Muscle layer of duodenum (tissue), 2 donors: Measurements from ENCODE around the gene POLRMT.

ENCODE experiments used
- H3K27ac ChIP-seq: one replicate; pipeline ENCODE4 v1.7.0; 2013; ENCODE audit warnings: mild to moderate bottlenecking, low read length
- H3K27me3 ChIP-seq: one replicate; pipeline ENCODE4 v1.7.0; 2013; ENCODE audit warnings: low read depth, mild to moderate bottlenecking, control low read depth, low read length
- H3K36me3 ChIP-seq, 2 donors: one replicate each; pipeline ENCODE4 v1.7.0; 2013; ENCODE audit warnings: low read length in 2 of 2, control low read depth in 1 of 2, mild to moderate bottlenecking in 1 of 2; ENCODE audit not compliant: insufficient read depth in 2 of 2, control insufficient read depth in 1 of 2
- H3K4me1 ChIP-seq, 2 donors: one replicate each; pipeline ENCODE4 v1.7.0; 2013; ENCODE audit warnings: low read length in 2 of 2, mild to moderate bottlenecking in 2 of 2, control low read depth in 1 of 2, moderate library complexity in 1 of 2; ENCODE audit not compliant: insufficient read depth in 2 of 2, control insufficient read depth in 1 of 2
- H3K4me3 ChIP-seq, 2 donors: one replicate each; pipeline ENCODE4 v1.7.0; 2013; ENCODE audit warnings: low read length in 2 of 2, low read depth in 1 of 2, mild to moderate bottlenecking in 1 of 2
- H3K9me3 ChIP-seq, 2 donors: one replicate each; pipeline ENCODE4 v1.7.0; 2013; ENCODE audit warnings: low read length in 2 of 2, control low read depth in 1 of 2, mild to moderate bottlenecking in 1 of 2; ENCODE audit not compliant: control insufficient read depth in 1 of 2
- donor health status: healthy.

Gene POLRMT

GRCh38 chr19:662207-662961 is 29.0 kb upstream of the POLRMT start:
- H3K36me3 ChIP-seq = peaks cover 0 to 3% of the 10 kb centered on the region in 2 donors
- H3K4me1 ChIP-seq = peaks cover 7 to 62% of the 10 kb centered on the region in 2 donors
- H3K9me3 ChIP-seq = no peaks in the 10 kb centered on the region
- H3K27ac ChIP-seq = peak overlapping the region; percentile 63
- H3K4me3 ChIP-seq = peak overlapping the region; percentile 64 to 96
- H3K27me3 ChIP-seq = no peaks in the 10 kb centered on the region

GRCh38 chr19:661427-662196 is 28.3 kb upstream of the POLRMT start:
- peak overlapping the region; percentile 63 for H3K27ac ChIP-seq
- peaks cover 7 to 65% of the 10 kb centered on the region in 2 donors for H3K4me1 ChIP-seq
- no peaks in the 10 kb centered on the region for H3K27me3 ChIP-seq
- no peaks in the 10 kb centered on the region for H3K9me3 ChIP-seq
- H3K36me3 ChIP-seq = peaks cover 0 to 5% of the 10 kb centered on the region in 2 donors
- peak overlapping the region; percentile 64 to 96 for H3K4me3 ChIP-seq

- Histone ChIP-seq H3K27ac (peak overlapping the region; percentile 63), H3K4me1 (peaks cover 7 to 65% of the 10 kb centered on the region in 2 donors), H3K9me3 (no peaks in the 10 kb centered on the region), H3K27me3 (no peaks in the 10 kb centered on the region), H3K4me3 (peak overlapping the region; percentile 64 to 96), H3K36me3 (peaks cover 0 to 5% of the 10 kb centered on the region in 2 donors)
These were observed 27.6 kb upstream of the POLRMT start for GRCh38 chr19:660793-661426.

- no peak overlapping the region for H3K4me3 ChIP-seq
- H3K9me3 ChIP-seq = no peaks in the 10 kb centered on the region
- H3K4me1 ChIP-seq = peaks cover 3 to 55% of the 10 kb centered on the region in 2 donors
- peaks cover 0 to 5% of the 10 kb centered on the region in 2 donors for H3K36me3 ChIP-seq
- H3K27me3 ChIP-seq = no peaks in the 10 kb centered on the region
- no peak overlapping the region for H3K27ac ChIP-seq
These were observed 25.8 kb upstream of the POLRMT start for GRCh38 chr19:658916-659839.

GRCh38 chr19:658059-658839 is 24.9 kb upstream of the POLRMT start:
- Histone ChIP-seq H3K27me3 (no peaks in the 10 kb centered on the region), H3K4me3 (no peak overlapping the region), H3K27ac (no peak overlapping the region), H3K36me3 (peaks cover 0 to 10% of the 10 kb centered on the region in 2 donors), H3K4me1 (peaks cover 0 to 48% of the 10 kb centered on the region in 2 donors), H3K9me3 (no peaks in the 10 kb centered on the region)

DNA sequence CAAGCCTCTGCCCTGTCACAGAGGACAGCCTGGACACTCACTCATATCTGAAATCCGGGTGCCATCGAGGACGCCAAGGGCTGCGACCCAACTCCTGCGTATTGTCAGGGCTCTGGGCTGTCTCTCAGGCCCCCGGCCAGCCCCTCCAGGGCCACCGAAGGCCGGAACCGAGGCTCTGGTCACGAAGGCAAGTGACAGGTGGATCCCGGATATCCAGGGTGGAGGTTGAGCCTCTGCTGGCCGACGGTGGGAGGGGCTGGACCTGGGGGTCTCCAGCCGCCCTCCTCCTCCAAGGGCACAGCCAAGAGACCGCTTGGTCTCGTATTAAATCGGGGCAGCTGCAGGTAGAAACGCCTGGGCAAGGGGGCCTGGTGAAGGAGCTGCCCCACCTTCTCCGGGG is 24.3 kb upstream of the POLRMT start:
- Histone ChIP-seq H3K4me1 (peaks cover 0 to 48% of the 10 kb centered on the region in 2 donors), H3K27me3 (no peaks in the 10 kb centered on the region), H3K4me3 (no peak overlapping the region), H3K27ac (no peak overlapping the region), H3K36me3 (peaks cover 0 to 17% of the 10 kb centered on the region in 2 donors), H3K9me3 (no peaks in the 10 kb centered on the region)

GRCh38 chr19:656751-657559 is 23.6 kb upstream of the POLRMT start:
- no peak overlapping the region for H3K4me3 ChIP-seq
- no peaks in the 10 kb centered on the region for H3K27me3 ChIP-seq
- no peak overlapping the region for H3K27ac ChIP-seq

DNA sequence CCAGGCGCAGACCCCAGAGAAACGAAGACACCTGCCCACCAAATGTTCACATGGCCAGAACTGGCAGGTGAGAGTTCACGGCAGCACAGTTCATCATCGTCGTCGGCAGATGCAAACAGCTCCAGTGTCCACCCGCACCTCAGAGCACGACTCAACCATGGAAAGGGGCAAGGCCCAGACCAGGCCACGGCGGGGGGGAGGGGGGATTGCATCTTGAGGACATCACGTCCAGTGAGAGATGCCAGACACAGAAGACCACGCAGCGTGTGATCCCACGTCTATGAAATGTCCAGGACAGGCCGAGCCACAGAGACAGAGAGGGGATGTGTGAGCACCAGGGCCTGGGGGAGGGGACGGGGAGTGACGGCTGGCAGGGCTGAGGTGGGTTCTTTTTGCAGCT is 22.4 kb upstream of the POLRMT start:
- Histone ChIP-seq H3K27me3 (no peaks in the 10 kb centered on the region), H3K36me3 (peaks cover 0 to 34% of the 10 kb centered on the region in 2 donors), H3K4me1 (peaks cover 0 to 33% of the 10 kb centered on the region in 2 donors), H3K27ac (no peak overlapping the region), H3K9me3 (no peaks in the 10 kb centered on the region), H3K4me3 (no peak overlapping the region)

More at GRCh38 chr19:656751-657559, 23.6 kb upstream of the POLRMT start:
- Histone ChIP-seq H3K9me3 (no peaks in the 10 kb centered on the region), H3K36me3 (peaks cover 0 to 21% of the 10 kb centered on the region in 2 donors), H3K4me1 (peaks cover 0 to 45% of the 10 kb centered on the region in 2 donors)

DNA sequence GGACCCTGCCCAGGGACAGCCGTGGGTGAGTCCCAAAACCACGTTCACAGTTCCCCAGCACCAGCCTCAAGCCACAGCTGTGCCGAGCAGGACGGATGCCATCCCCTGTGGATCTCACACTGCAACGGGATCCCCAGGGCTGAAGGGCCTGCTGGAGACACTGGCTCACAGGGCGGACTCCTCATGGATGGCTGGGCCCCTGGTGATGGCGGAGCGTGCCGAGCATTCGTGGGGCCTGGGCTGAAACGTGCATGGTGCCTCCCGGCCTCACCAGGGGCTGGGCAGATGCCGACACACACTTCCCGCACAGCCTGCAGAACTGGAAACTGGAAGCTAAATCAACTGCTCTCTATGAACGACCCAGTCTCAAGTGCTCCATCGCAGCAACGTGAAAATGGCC is 20.1 kb upstream of the POLRMT start:
- H3K4me1 ChIP-seq = peaks cover 0 to 12% of the 10 kb centered on the region in 2 donors
- H3K9me3 ChIP-seq = no peaks in the 10 kb centered on the region
- peaks cover 0 to 49% of the 10 kb centered on the region in 2 donors for H3K36me3 ChIP-seq
- H3K4me3 ChIP-seq = no peak overlapping the region
- no peak overlapping the region for H3K27ac ChIP-seq
- H3K27me3 ChIP-seq = no peaks in the 10 kb centered on the region
